ENCODE measurements around the gene TTLL5. TPM values are rescaled to one million over a fixed set of nuclear protein-coding genes. Genes with fewer than 3 reads are reported as not detected.

The TTLL5 gene
- total and polyA plus RNA-seq, 2 of the 13 experiments (the other 11 are each of a cell fraction or from before 2014, with no cell fraction given) = 11.8 to 18.8 TPM

DNA sequence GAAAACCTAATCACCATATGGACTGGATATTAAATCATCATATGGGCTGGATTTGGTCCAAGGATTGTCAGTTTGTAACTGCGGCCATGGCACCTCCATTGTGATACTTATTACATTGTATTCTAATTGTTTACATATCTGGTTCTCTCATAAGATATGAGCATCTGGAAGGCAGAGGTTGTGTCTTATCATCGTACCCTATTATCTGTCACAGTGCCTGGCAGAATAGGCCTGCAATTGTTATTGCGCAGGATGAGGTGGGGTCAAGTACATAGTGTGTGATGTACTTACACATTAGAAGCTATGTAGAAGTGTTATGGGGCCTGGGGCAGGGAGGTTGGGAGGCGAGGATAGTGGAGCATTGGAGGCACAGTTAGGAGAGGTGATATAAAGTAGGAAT lies 329.3 kb downstream of the TTLL5 start:
- FAIRE-seq (no peak), DNase-seq (ENCODE audit: low spot score) (no peak), ATAC-seq (no peak)
- no peak overlapping the region for H2AFZ ChIP-seq (ENCODE audit: low read length)
- no peak overlapping the region for H3K4me3 ChIP-seq (replicated peaks in 1 of 3; ENCODE audit: insufficient read depth in 1 of 3, low read depth in 2 of 3, low read length in 3 of 3)
- no peaks in the 10 kb centered on the region for H3K27me3 ChIP-seq (ENCODE audit: control insufficient read depth in 1 of 2, insufficient read depth in 2 of 2, low read length in 2 of 2)
- intact Hi-C loops (cut with micrococcal nuclease; ENCODE audit: unreplicated experiment) (no loop called here), in situ Hi-C loops (cut with HindIII; ENCODE audit: extremely low pct_ligation_motif_present, low pct_unique_long_range_greater_than_20kb) (no loop called here)
- H3K4me2 ChIP-seq (ENCODE audit: low read depth, low read length) = no peak overlapping the region
- no peaks in the 10 kb centered on the region for H4K20me1 ChIP-seq (ENCODE audit: insufficient read depth, low read length)
- CTCF ChIA-PET (ENCODE audit: low intra/inter-chr PET ratio, low total read pairs) = no interaction called here
- no peaks in the 10 kb centered on the region for H3K9me3 ChIP-seq (ENCODE audit: low read length)
- no peaks in the 10 kb centered on the region for H3K36me3 ChIP-seq (replicated peaks in 1 of 2; ENCODE audit: control insufficient read depth in 1 of 2, insufficient read depth in 2 of 2, low read length in 2 of 2)
- WGBS (ENCODE audit: low lambda C conversion rate) = 76% methylated on average over 4 of the region's 4 CpGs
- H3K79me2 ChIP-seq (ENCODE audit: insufficient read depth, low read length) = no peaks in the 10 kb centered on the region
- BruUV-seq (replicated peaks) = no TSS peak
- POLR2A ChIA-PET = interaction anchor here (0.6 kb wide), 1 partner anchor 164 kb away, joined by 3 read pairs; no protein-coding TSS in a partner anchor
- H3K9ac ChIP-seq (ENCODE audit: insufficient read depth, low read depth, low read length) = no peak overlapping the region
- H3K27ac ChIP-seq (ENCODE audit: extremely low read length, insufficient read depth, low read length) = no peak overlapping the region
- H3K4me1 ChIP-seq (ENCODE audit: insufficient read depth, low read length) = peaks cover 32% of the 10 kb centered on the region
- no peak for TF ChIP-seq PITX1 (CRISPR knock-in tag; IDR thresholded peaks at IDR 0.05)
- no peak for TF ChIP-seq ZNF775 (CRISPR knock-in tag; IDR thresholded peaks at IDR 0.05; ENCODE audit: borderline replicate concordance)
- no peak for TF ChIP-seq ZNF766 (CRISPR knock-in tag; IDR thresholded peaks at IDR 0.05; ENCODE audit: borderline replicate concordance)
- no peak for TF ChIP-seq SNRNP70 (IDR thresholded peaks at IDR 0.05; ENCODE audit: low read depth, low read length)
- TF ChIP-seq JARID2 (CRISPR knock-in tag; IDR thresholded peaks at IDR 0.05; ENCODE audit: insufficient replicate concordance) = no peak
- no peak for TF ChIP-seq U2AF1 (optimal IDR thresholded peaks at IDR 0.05; ENCODE audit: low read depth, low read length)
- TF ChIP-seq ZNF24 (IDR thresholded peaks at IDR 0.05) = no peak
- TF ChIP-seq YY1 (IDR thresholded peaks at IDR 0.05; ENCODE audit: insufficient read depth, insufficient replicate concordance, low read depth, low read length) = no peak
- no peak for TF ChIP-seq KDM2A (CRISPR knock-in tag; IDR thresholded peaks at IDR 0.05; ENCODE audit: borderline replicate concordance, low read depth)
- TF ChIP-seq, protein P1, sequence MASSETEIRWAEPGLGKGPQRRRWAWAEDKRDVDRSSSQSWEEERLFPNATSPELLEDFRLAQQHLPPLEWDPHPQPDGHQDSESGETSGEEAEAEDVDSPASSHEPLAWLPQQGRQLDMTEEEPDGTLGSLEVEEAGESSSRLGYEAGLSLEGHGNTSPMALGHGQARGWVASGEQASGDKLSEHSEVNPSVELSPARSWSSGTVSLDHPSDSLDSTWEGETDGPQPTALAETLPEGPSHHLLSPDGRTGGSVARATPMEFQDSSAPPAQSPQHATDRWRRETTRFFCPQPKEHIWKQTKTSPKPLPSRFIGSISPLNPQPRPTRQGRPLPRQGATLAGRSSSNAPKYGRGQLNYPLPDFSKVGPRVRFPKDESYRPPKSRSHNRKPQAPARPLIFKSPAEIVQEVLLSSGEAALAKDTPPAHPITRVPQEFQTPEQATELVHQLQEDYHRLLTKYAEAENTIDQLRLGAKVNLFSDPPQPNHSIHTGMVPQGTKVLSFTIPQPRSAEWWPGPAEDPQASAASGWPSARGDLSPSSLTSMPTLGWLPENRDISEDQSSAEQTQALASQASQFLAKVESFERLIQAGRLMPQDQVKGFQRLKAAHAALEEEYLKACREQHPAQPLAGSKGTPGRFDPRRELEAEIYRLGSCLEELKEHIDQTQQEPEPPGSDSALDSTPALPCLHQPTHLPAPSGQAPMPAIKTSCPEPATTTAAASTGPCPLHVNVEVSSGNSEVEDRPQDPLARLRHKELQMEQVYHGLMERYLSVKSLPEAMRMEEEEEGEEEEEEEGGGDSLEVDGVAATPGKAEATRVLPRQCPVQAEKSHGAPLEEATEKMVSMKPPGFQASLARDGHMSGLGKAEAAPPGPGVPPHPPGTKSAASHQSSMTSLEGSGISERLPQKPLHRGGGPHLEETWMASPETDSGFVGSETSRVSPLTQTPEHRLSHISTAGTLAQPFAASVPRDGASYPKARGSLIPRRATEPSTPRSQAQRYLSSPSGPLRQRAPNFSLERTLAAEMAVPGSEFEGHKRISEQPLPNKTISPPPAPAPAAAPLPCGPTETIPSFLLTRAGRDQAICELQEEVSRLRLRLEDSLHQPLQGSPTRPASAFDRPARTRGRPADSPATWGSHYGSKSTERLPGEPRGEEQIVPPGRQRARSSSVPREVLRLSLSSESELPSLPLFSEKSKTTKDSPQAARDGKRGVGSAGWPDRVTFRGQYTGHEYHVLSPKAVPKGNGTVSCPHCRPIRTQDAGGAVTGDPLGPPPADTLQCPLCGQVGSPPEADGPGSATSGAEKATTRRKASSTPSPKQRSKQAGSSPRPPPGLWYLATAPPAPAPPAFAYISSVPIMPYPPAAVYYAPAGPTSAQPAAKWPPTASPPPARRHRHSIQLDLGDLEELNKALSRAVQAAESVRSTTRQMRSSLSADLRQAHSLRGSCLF (CRISPR knock-in tag; IDR thresholded peaks at IDR 0.05; ENCODE audit: borderline replicate concordance) = no peak
- TF ChIP-seq, protein P2, sequence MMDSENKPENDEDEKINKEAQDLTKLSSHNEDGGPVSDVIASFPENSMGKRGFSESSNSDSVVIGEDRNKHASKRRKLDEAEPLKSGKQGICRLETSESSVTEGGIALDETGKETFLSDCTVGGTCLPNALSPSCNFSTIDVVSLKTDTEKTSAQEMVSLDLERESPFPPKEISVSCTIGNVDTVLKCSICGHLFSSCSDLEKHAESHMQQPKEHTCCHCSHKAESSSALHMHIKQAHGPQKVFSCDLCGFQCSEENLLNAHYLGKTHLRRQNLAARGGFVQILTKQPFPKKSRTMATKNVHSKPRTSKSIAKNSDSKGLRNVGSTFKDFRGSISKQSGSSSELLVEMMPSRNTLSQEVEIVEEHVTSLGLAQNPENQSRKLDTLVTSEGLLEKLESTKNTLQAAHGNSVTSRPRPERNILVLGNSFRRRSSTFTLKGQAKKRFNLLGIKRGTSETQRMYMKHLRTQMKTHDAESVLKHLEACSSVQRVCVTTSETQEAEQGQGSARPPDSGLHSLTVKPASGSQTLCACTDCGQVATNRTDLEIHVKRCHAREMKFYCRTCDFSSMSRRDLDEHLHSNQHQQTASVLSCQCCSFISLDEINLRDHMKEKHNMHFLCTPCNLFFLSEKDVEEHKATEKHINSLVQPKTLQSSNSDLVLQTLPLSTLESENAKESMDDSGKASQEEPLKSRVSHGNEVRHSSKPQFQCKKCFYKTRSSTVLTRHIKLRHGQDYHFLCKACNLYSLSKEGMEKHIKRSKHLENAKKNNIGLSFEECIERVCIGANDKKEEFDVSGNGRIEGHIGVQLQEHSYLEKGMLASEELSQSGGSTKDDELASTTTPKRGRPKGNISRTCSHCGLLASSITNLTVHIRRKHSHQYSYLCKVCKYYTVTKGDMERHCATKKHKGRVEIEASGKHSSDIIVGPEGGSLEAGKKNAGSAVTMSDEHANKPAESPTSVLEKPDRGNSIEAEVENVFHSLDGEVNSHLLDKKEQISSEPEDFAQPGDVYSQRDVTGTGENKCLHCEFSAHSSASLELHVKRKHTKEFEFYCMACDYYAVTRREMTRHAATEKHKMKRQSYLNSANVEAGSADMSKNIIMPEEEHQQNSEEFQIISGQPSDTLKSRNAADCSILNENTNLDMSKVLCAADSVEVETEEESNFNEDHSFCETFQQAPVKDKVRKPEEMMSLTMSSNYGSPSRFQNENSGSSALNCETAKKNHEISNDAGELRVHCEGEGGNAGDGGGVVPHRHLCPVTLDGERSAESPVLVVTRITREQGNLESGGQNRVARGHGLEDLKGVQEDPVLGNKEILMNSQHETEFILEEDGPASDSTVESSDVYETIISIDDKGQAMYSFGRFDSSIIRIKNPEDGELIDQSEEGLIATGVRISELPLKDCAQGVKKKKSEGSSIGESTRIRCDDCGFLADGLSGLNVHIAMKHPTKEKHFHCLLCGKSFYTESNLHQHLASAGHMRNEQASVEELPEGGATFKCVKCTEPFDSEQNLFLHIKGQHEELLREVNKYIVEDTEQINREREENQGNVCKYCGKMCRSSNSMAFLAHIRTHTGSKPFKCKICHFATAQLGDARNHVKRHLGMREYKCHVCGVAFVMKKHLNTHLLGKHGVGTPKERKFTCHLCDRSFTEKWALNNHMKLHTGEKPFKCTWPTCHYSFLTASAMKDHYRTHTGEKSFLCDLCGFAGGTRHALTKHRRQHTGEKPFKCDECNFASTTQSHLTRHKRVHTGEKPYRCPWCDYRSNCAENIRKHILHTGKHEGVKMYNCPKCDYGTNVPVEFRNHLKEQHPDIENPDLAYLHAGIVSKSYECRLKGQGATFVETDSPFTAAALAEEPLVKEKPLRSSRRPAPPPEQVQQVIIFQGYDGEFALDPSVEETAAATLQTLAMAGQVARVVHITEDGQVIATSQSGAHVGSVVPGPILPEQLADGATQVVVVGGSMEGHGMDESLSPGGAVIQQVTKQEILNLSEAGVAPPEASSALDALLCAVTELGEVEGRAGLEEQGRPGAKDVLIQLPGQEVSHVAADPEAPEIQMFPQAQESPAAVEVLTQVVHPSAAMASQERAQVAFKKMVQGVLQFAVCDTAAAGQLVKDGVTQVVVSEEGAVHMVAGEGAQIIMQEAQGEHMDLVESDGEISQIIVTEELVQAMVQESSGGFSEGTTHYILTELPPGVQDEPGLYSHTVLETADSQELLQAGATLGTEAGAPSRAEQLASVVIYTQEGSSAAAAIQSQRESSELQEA (CRISPR knock-in tag; IDR thresholded peaks at IDR 0.05; ENCODE audit: not compliant biosample characterization) = no peak
- TF ChIP-seq ZNF619 (CRISPR knock-in tag; IDR thresholded peaks at IDR 0.05) = no peak
